HUES6 (cell line): Measurements from ENCODE around the gene NELL2.

Source experiments
- H3K27ac ChIP-seq: 2 replicates; pipeline ENCODE4 v1.7.0; 2013; ENCODE audit warnings: low read depth, mild to moderate bottlenecking, low read length, inconsistent platforms
- H3K27me3 ChIP-seq: 2 replicates; pipeline ENCODE4 v1.6.1; 2013; ENCODE audit warnings: low read length; ENCODE audit not compliant: control insufficient read depth, insufficient read depth
- H3K36me3 ChIP-seq: 2 replicates; pipeline ENCODE4 v1.6.1; 2013; ENCODE audit warnings: low read length; ENCODE audit not compliant: control insufficient read depth, insufficient read depth
- H3K4me1 ChIP-seq: 2 replicates; pipeline ENCODE4 v1.6.1; 2013; ENCODE audit warnings: low read length; ENCODE audit not compliant: control insufficient read depth, insufficient read depth
- H3K4me3 ChIP-seq: 2 replicates; pipeline ENCODE4 v1.5.1; 2013; ENCODE audit warnings: low read depth, low read length
- H3K9ac ChIP-seq: one replicate; pipeline ENCODE4 v1.6.1; 2013; ENCODE audit warnings: mild to moderate bottlenecking, low read length
- H3K9me3 ChIP-seq: 2 replicates; pipeline ENCODE4 v1.6.1; 2013; ENCODE audit warnings: low read depth, low read length; ENCODE audit not compliant: control insufficient read depth, insufficient read depth

The NELL2 gene

GRCh38 chr12:44544018-44544417 is 332.1 kb downstream of the NELL2 start:
- H3K4me1 ChIP-seq: no peaks in the 10 kb centered on the region; the same call in 1 of the 2 replicates
- no peak overlapping the region for H3K27ac ChIP-seq

GRCh38 chr12:44542716-44543115 is 333.4 kb downstream of the NELL2 start:
- Histone ChIP-seq H3K4me1 (no peaks in the 10 kb centered on the region; the same call in 1 of the 2 replicates), H3K9me3 (no peaks in the 10 kb centered on the region), H3K4me3 (no peak overlapping the region)

More at GRCh38 chr12:44544018-44544417, 332.1 kb downstream of the NELL2 start:
- Histone ChIP-seq H3K27me3 (no peaks in the 10 kb centered on the region), H3K9ac (no peak overlapping the region), H3K4me3 (no peak overlapping the region), H3K36me3 (no peaks in the 10 kb centered on the region), H3K9me3 (no peaks in the 10 kb centered on the region)

DNA sequence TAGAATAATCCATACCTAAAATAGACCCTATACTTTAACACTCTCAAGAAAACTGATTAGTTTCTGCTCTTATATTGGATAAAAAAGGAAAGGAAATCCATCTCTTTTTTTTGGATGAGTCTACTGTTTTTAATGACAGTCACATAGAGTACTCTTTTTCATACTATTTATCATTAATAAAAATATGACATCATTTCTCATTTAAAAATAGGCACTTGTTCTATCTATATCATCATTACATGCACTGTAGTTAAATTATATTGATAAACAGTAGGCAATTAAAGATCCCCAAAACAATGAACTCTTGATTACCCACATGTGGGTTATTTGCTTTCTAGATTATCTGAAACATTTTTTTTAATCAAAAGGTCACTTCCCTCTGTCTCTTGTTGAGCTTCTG is 338.8 kb downstream of the NELL2 start:
- Histone ChIP-seq H3K27ac (no peak overlapping the region), H3K27me3 (no peaks in the 10 kb centered on the region), H3K4me3 (no peak overlapping the region), H3K36me3 (no peaks in the 10 kb centered on the region), H3K4me1 (0 out of 2 replicates have a peak, but pooled peaks cover 1% of the 10 kb centered on the region), H3K9me3 (no peaks in the 10 kb centered on the region), H3K9ac (no peak overlapping the region)

More at GRCh38 chr12:44542716-44543115, 333.4 kb downstream of the NELL2 start:
- H3K27ac ChIP-seq: no peak overlapping the region
- no peaks in the 10 kb centered on the region for H3K27me3 ChIP-seq
- no peak overlapping the region for H3K9ac ChIP-seq
- H3K36me3 ChIP-seq: no peaks in the 10 kb centered on the region

DNA sequence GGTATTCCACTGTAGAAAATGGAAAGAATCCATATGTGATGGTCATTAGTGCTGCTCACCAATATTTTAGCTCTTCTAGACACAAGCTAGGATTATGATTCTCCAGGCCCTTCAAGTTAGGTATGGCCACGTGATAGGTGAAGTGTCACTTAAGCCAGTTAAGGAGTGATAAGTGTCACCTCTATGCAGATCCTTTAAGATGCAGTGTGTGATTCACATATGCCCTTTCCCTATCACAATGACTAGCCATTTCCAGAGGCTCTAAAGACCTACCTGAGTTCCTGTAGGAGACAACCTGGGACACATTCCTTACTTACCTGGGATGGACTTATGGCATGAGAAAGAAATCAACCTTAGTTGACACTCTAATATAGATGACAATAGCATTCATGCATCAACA is 343.2 kb downstream of the NELL2 start:
- Histone ChIP-seq H3K4me3 (no peak overlapping the region), H3K4me1 (peaks cover 13% of the 10 kb centered on the region), H3K36me3 (no peaks in the 10 kb centered on the region), H3K9ac (no peak overlapping the region), H3K27me3 (no peaks in the 10 kb centered on the region), H3K27ac (no peak overlapping the region), H3K9me3 (no peaks in the 10 kb centered on the region)

DNA sequence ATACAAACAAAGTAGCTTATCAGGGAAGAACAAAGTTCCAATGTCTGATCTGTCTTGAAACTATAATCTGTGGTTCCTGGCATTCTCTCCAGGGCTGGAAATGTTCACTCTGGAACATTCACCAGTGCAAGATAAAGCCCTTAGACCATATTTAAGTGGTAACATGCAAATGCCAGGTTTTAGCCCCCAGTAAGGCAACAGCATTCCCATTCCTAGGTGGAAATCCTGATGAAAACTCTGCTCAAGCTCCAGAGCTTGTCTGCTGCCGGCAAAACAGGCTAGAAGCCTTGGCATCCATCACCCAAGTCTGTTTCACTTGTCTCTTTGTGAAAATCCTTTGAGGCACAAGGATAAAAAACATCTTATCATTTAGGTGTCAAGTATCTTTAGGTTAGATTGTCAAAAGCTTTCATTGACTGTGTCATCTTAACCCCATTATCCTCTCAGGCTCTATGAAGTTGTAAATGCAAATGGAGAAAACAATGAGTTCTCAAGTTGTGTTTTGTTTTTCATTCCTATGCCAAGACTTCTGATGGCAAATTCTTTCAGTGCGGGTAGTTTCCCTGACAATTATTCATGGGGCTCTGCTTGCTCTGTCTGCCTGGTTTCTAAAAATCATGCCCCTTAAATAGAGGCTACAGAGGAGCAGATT is 344.7 kb downstream of the NELL2 start:
- Histone ChIP-seq H3K27ac (no peak overlapping the region), H3K4me1 (peaks cover 13% of the 10 kb centered on the region), H3K27me3 (no peaks in the 10 kb centered on the region), H3K9me3 (no peaks in the 10 kb centered on the region), H3K4me3 (no peak overlapping the region), H3K36me3 (no peaks in the 10 kb centered on the region), H3K9ac (no peak overlapping the region)

GRCh38 chr12:44526655-44527182 is 349.4 kb downstream of the NELL2 start:
- Histone ChIP-seq H3K9me3 (no peaks in the 10 kb centered on the region), H3K27ac (no peak overlapping the region), H3K4me1 (peaks cover 15% of the 10 kb centered on the region), H3K4me3 (no peak overlapping the region), H3K36me3 (no peaks in the 10 kb centered on the region), H3K9ac (no peak overlapping the region), H3K27me3 (no peaks in the 10 kb centered on the region)

DNA sequence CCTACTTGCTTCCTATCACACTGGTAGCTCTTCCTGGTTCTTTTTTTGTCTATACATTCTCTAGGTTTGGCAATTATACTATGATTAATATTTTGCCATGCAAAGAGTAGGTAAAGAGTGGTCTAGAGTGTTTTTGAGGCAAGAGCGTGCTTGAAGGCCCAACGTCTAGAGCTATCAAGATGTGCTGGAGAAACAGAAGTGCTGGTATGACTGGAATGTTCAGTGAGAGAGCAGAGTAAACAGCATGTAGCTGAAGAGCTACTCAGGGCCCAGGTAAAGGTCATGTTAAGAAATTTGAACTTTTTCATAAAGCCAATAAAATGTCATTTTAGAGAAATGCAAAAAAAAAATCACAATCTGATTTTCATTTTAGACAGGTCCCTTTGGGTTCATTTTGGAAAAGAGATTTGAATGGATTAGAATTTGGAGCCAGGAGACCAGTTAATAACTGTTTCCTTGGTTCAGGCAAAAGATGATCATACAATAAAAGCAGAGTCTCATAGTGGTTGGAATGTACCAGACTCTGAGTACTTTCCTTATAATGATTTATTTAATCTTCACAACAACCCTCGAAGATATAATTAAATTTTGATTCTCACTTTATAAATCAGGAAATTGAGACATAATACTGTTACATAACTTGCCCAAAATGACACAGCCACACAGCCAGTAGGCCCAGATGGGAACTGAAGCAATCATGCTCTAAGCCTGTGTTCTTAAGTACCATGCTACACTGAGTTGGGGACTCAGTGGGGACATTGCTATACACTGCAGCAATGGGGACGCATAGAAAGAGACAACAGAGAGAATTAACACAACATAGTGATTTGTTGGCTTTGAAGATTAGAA is 350.1 kb downstream of the NELL2 start:
- Histone ChIP-seq H3K36me3 (no peaks in the 10 kb centered on the region), H3K27ac (no peak overlapping the region)

DNA sequence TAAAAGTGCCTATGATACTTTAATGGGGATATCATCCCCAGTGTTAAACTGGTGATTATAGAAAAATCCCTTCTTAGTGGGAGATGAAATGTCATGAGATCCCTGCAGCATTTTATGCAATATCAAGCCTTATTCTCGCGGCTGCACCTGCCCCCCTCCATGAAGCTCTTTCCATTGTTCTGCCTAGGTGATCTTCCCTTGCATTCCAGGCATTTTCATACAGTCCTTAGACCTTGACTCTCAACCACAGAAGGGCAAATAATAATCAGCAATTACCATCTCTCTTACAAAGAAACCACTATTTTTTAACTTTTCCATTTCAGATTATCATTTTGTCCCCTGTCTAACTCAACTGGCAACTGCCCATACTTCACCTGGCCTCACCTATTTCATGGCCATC is 352.3 kb downstream of the NELL2 start:
- no peaks in the 10 kb centered on the region for H3K9me3 ChIP-seq
- no peak overlapping the region for H3K4me3 ChIP-seq
- peaks cover 12% of the 10 kb centered on the region; the same call in 1 of the 2 replicates for H3K4me1 ChIP-seq
- H3K27me3 ChIP-seq: no peaks in the 10 kb centered on the region
- no peak overlapping the region for H3K9ac ChIP-seq
- no peaks in the 10 kb centered on the region for H3K36me3 ChIP-seq
- H3K27ac ChIP-seq: no peak overlapping the region

More for the DNA sequence above, 350.1 kb downstream of the NELL2 start:
- Histone ChIP-seq H3K9me3 (no peaks in the 10 kb centered on the region), H3K27me3 (no peaks in the 10 kb centered on the region), H3K4me3 (no peak overlapping the region), H3K4me1 (peaks cover 10% of the 10 kb centered on the region; the same call in 1 of the 2 replicates), H3K9ac (no peak overlapping the region)

- Histone ChIP-seq H3K27me3 (no peaks in the 10 kb centered on the region), H3K4me1 (peaks cover 12% of the 10 kb centered on the region; the same call in 1 of the 2 replicates), H3K9me3 (no peaks in the 10 kb centered on the region), H3K9ac (no peak overlapping the region), H3K36me3 (no peaks in the 10 kb centered on the region), H3K27ac (no peak overlapping the region), H3K4me3 (no peak overlapping the region)
Observed at GRCh38 chr12:44521702-44522101, 354.4 kb downstream of the NELL2 start.

DNA sequence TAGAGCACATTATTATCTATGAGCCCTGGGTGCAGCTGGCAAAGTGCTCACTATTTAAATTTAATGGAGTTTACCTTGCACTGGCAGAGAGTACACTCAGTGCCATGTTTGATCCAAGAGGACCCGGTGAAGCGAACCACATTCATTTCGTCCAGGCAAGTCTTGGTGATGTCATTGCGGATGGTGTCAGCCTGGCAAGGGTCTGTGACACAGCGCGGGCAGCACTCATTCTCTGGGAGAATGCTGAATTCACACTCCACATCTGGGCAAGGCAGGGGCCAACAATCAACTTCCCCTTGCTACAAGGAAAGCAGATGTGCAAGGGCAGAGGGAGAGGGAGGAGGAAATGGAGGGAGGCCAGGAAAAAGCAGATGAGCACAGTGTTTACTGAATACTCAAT is 356.2 kb downstream of the NELL2 start:
- H3K4me1 ChIP-seq: 0 out of 2 replicates have a peak, but pooled peaks cover 2% of the 10 kb centered on the region

DNA sequence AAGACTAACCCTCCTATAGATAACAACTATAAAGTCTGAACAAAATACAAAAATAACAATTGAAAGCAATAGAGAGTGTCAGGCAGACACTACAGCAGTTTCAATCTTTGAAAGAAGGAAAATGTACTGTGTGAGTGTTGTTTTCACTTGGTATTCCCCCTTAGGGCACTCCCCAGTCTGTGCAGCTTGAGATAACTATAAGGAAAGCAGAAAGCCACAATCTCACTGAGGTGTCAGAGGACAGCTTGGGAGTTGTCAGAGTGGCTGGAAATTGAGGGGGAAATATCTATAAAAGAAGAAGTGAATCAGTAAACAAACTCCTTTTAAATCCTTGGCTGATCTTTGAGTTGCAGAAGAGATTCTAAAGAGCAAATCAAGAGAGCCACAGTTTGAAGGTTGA is 364.8 kb downstream of the NELL2 start:
- Histone ChIP-seq H3K9me3 (no peaks in the 10 kb centered on the region), H3K9ac (no peak overlapping the region), H3K36me3 (no peaks in the 10 kb centered on the region), H3K4me3 (no peak overlapping the region), H3K27ac (no peak overlapping the region), H3K27me3 (no peaks in the 10 kb centered on the region), H3K4me1 (no peaks in the 10 kb centered on the region)

More for the DNA sequence above, 356.2 kb downstream of the NELL2 start:
- no peaks in the 10 kb centered on the region for H3K27me3 ChIP-seq
- no peaks in the 10 kb centered on the region for H3K36me3 ChIP-seq
- H3K27ac ChIP-seq: no peak overlapping the region
- H3K4me3 ChIP-seq: no peak overlapping the region
- no peak overlapping the region for H3K9ac ChIP-seq
- no peaks in the 10 kb centered on the region for H3K9me3 ChIP-seq
